Lower leg skin (tissue), 3 donors: ENCODE data around the gene FCHO2.

ENCODE experiments used
- POLR2A ChIP-seq, 2 donors: fragments of 450-650 bp; IDR thresholded peaks; one replicate each; pipeline ENCODE4 v1.6.1; 2016 to 2017; ENCODE audit warnings: antibody characterized with exemption in 2 of 2, mild to moderate bottlenecking in 1 of 2, moderate library complexity in 1 of 2
- TF ChIP-seq, protein P1 (sequence below), 3 donors: fragments of 450-650 bp; IDR thresholded peaks; one replicate each; pipeline ENCODE4 v1.5.1; 2016; ENCODE audit warnings: antibody characterized with exemption in 3 of 3, mild to moderate bottlenecking in 3 of 3, moderate library complexity in 2 of 3

DNA sequence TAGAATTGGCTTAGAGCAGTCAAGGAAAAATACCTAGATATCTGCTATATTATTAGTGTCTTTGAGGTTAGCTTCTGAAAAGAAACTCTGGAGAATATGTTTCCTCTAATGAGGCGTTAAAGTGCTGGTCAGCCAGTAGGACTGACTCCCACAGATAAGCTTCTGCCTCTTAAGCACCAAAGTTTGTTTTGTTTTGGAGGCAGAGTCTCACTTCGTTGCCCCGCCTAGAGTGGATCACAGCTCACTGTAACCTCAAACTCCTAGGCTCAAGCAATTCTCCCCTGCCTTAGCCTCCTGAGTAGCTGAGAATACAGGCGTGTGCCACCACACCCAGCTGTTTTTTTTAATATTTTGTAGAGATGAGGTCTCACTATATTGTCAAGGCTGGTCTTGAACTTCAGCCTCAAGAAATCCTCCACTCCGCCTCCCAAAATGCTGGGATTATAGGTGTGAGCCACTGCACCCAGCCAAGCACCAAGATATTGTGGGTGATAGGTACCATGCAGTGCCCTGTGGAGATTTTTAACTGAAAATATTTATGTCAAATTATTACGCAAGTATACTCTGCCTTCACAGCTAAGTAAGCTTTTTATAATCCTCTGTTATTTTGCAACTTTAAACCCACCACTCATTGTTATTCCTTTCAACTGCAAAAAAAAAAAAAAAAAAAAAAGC, 139.9 kb downstream of the FCHO2 start:
- TF ChIP-seq POLR2A (IDR thresholded peaks at IDR 0.05) = no peak
- TF ChIP-seq, protein P1, sequence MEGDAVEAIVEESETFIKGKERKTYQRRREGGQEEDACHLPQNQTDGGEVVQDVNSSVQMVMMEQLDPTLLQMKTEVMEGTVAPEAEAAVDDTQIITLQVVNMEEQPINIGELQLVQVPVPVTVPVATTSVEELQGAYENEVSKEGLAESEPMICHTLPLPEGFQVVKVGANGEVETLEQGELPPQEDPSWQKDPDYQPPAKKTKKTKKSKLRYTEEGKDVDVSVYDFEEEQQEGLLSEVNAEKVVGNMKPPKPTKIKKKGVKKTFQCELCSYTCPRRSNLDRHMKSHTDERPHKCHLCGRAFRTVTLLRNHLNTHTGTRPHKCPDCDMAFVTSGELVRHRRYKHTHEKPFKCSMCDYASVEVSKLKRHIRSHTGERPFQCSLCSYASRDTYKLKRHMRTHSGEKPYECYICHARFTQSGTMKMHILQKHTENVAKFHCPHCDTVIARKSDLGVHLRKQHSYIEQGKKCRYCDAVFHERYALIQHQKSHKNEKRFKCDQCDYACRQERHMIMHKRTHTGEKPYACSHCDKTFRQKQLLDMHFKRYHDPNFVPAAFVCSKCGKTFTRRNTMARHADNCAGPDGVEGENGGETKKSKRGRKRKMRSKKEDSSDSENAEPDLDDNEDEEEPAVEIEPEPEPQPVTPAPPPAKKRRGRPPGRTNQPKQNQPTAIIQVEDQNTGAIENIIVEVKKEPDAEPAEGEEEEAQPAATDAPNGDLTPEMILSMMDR (IDR thresholded peaks at IDR 0.05) = no peak
